NCI-H1930 (cell line): ENCODE measurements around the gene LRRN2.

Experiments used
- DNase-seq, 2 experiments: peaks; one replicate each; lab custom pipeline; 2025; lab: John Stamatoyannopoulos, UW

The LRRN2 gene

GRCh38 chr1:204712708-204713430, 27.3 kb upstream of the LRRN2 start:
- DNase-seq = no peak

- DNase-seq = no peak
Observed at GRCh38 chr1:204711947-204712701, 26.6 kb upstream of the LRRN2 start.

GRCh38 chr1:204711103-204711946, 25.8 kb upstream of the LRRN2 start:
- DNase-seq = no peak

- DNase-seq = no peak
Observed at GRCh38 chr1:204709960-204710912, 24.7 kb upstream of the LRRN2 start.

GRCh38 chr1:204709021-204709420, 23.5 kb upstream of the LRRN2 start:
- no peak for DNase-seq

GRCh38 chr1:204706838-204707509, 21.4 kb upstream of the LRRN2 start:
- DNase-seq = no peak

GRCh38 chr1:204705888-204706837, 20.6 kb upstream of the LRRN2 start:
- DNase-seq = no peak

GRCh38 chr1:204705493-204705811, 19.9 kb upstream of the LRRN2 start:
- DNase-seq = no peak

GRCh38 chr1:204704794-204705492, 19.4 kb upstream of the LRRN2 start:
- DNase-seq = no peak

GRCh38 chr1:204703826-204704612, 18.5 kb upstream of the LRRN2 start:
- DNase-seq = no peak

GRCh38 chr1:204703268-204703664, 17.7 kb upstream of the LRRN2 start:
- DNase-seq = no peak

- no peak for DNase-seq
Observed at GRCh38 chr1:204702552-204703267, 17.2 kb upstream of the LRRN2 start.

GRCh38 chr1:204701229-204701628, 15.7 kb upstream of the LRRN2 start:
- DNase-seq = no peak

- DNase-seq = no peak
Observed at GRCh38 chr1:204697893-204698292, 12.4 kb upstream of the LRRN2 start.

- no peak for DNase-seq
Observed at GRCh38 chr1:204696606-204697005, 11.1 kb upstream of the LRRN2 start.

GRCh38 chr1:204695692-204696091, 10.2 kb upstream of the LRRN2 start:
- no peak for DNase-seq

GRCh38 chr1:204694145-204694544, 8.6 kb upstream of the LRRN2 start:
- DNase-seq = no peak

GRCh38 chr1:204692841-204693356, 7.4 kb upstream of the LRRN2 start:
- no peak for DNase-seq
